Sigmoid colon (tissue), 4 donors: Measurements from ENCODE around the gene HEATR5A.

Experiments used
- CTCF ChIP-seq, 4 experiments: fragments of 450-650 bp in 3 of 4; fragments of 200-600 bp in 1 of 4; IDR thresholded peaks; one replicate each; pipeline ENCODE4 v1.5.1; 2016 to 2019; ENCODE audit warnings: antibody characterized with exemption in 4 of 4, mild to moderate bottlenecking in 3 of 4, moderate library complexity in 2 of 4
- EP300 ChIP-seq, 4 donors: sonication (generic); formaldehyde crosslinking; IDR thresholded peaks; one replicate each; pipeline ENCODE4 v1.6.1; 2017; ENCODE audit warnings: antibody characterized with exemption in 4 of 4

- TF ChIP-seq EP300 (IDR thresholded peaks at IDR 0.05) (no peak), CTCF (IDR thresholded peaks at IDR 0.05) (no peak)
Measured at GRCh38 chr14:31326111-31326510, 94.2 kb downstream of the HEATR5A start.
